Activated B cell treated with CpG ODN at 0.5 μM for 24 hours (primary cell): Measurements from ENCODE around the gene COL4A3. TPM values are rescaled to one million over a fixed set of nuclear protein-coding genes. Genes with fewer than 3 reads are reported as not detected.
"Not testable (repeated sequence)": the region's sequence is repeated elsewhere in the genome, so short reads cannot be mapped to it uniquely, and the experiment has no call there.

Source experiments
- ATAC-seq: fragments of 200-7000 bp; cut with Tn5 transposase; one replicate; pipeline ENCODE4 v1.10.0; 2021; ENCODE audit warnings: low read depth, mild to moderate bottlenecking, moderate library complexity
- CTCF ChIA-PET: fragments of 350-600 bp; sonication (Branson Sonifier 250); formaldehyde crosslinking; loops from one replicate; lab custom pipeline; 2021; ENCODE audit warnings: antibody characterized with exemption; lab: Charles Lee
- POLR2A ChIA-PET: fragments of 350-600 bp; sonication (Branson Sonifier 250); formaldehyde crosslinking; loops from one replicate; lab custom pipeline; 2021; ENCODE audit warnings: antibody characterized with exemption; lab: Charles Lee
- DNase-seq: peaks from one replicate; pipeline ENCODE4 v3.0.0; 2022
- H3K27ac Mint-ChIP-seq: one replicate; pipeline ENCODE4 v1.8.0; 2020; ENCODE audit warnings: mixed read lengths
- H3K27me3 Mint-ChIP-seq: one replicate; pipeline ENCODE4 v1.8.0; 2021; ENCODE audit warnings: mixed read lengths
- H3K36me3 Mint-ChIP-seq: one replicate; pipeline ENCODE4 v1.8.0; 2021; ENCODE audit warnings: low read depth, mixed read lengths
- H3K4me1 Mint-ChIP-seq: one replicate; pipeline ENCODE4 v1.8.0; 2021; ENCODE audit warnings: mixed read lengths
- H3K4me3 Mint-ChIP-seq: one replicate; pipeline ENCODE4 v1.8.0; 2020; ENCODE audit warnings: mild to moderate bottlenecking, mixed read lengths
- H3K9me3 Mint-ChIP-seq: one replicate; pipeline ENCODE4 v1.8.0; 2020; ENCODE audit warnings: mixed read lengths
- intact Hi-C: fragments of 100-400 bp; cut with micrococcal nuclease; formaldehyde crosslinking; loops from one replicate; pipeline ENCODE4 v1.15.1; 2024
- total RNA-seq: library from RNA; stranded (reverse); gene quantifications from 2 replicates; pipeline ENCODE4 v1.2.3, GENCODE V29; 2022
- TF ChIP-seq, protein P1 (sequence below): fragments of 200-600 bp; IDR thresholded peaks from one replicate; pipeline ENCODE4 v1.8.0; 2022; ENCODE audit warnings: antibody characterized with exemption, mild to moderate bottlenecking

The COL4A3 gene
- total RNA-seq, 1 donor from 2014 or later, result 18.3 TPM

DNA sequence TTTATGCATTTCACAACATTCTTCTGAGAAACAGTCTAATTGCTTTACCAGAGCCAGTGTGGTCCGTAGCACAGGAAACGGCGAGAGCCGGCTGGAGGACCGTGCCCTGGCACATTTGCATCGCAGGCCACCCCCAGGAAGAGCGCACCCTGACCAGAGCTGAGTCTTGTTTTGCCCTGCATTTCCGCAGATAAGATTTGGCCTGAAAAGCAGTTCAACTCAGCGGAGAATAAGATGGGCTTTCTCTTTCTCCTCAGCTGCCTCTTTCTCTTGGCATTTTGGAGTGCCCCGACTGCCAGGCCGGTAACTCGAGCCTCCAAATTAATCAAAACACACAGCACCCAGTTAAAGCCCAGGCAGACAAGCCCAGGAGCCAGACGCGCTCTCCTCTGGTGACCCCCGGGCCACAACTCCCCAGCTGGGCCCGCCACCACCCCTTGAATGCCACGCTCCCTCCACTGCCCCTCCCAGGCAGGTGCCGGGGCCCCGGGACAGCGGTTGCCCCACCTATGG is 883 bp upstream of the COL4A3 start:
- Mint-ChIP-seq H3K27ac (peak overlapping the region; percentile 89), H3K27me3 (peaks cover 5% of the 10 kb centered on the region), H3K36me3 (peaks cover 21% of the 10 kb centered on the region), H3K9me3 (peaks cover 3% of the 10 kb centered on the region), H3K4me3 (peak overlapping the region; percentile 87), H3K4me1 (peaks cover 44% of the 10 kb centered on the region)
- TF ChIP-seq, protein P1, sequence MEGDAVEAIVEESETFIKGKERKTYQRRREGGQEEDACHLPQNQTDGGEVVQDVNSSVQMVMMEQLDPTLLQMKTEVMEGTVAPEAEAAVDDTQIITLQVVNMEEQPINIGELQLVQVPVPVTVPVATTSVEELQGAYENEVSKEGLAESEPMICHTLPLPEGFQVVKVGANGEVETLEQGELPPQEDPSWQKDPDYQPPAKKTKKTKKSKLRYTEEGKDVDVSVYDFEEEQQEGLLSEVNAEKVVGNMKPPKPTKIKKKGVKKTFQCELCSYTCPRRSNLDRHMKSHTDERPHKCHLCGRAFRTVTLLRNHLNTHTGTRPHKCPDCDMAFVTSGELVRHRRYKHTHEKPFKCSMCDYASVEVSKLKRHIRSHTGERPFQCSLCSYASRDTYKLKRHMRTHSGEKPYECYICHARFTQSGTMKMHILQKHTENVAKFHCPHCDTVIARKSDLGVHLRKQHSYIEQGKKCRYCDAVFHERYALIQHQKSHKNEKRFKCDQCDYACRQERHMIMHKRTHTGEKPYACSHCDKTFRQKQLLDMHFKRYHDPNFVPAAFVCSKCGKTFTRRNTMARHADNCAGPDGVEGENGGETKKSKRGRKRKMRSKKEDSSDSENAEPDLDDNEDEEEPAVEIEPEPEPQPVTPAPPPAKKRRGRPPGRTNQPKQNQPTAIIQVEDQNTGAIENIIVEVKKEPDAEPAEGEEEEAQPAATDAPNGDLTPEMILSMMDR, result no peak
- ATAC-seq, result peak; percentile 30
- DNase-seq, result no peak
- CTCF ChIA-PET, result interaction anchor here (1.9 kb wide), 1 partner anchor 73 kb away, joined by 4 read pairs; no protein-coding TSS in a partner anchor
- POLR2A ChIA-PET, result interaction anchor here (0.6 to 1.4 kb wide), 3 partner anchors 12 to 222 kb away, joined by 3 to 10 read pairs (median 3); no protein-coding TSS in a partner anchor
- intact Hi-C loops, result loop anchor here (1.0 to 5.0 kb wide), 2 partner anchors 13 to 299 kb away; no protein-coding TSS in a partner anchor

DNA sequence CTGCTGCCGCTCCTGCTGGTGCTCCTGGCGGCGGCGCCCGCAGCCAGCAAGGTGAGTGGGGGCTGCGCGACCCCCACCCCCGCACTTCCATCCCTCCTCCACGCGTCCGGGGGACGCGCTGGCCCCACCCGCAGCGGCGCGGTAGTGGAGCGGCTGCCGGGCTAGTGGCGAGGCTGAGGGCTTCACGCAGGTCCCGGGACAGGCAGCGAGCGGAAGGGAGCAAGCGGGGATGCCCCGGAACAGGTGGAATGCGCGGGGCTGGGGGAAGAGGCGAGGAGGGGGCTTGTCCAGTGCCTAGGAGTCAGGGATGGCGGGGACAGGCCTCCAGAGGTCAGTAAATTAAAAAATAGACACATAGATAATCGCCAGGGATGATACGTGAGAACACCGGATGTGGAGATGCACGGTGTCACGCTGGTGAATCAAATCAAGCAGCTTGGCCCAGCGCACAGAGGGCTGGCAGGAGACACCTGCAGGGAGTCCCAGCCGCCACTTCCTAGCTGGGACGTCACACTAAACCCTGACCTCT is 403 bp downstream of the COL4A3 start:
- peak overlapping the region; percentile 87 for H3K4me3 Mint-ChIP-seq
- H3K36me3 Mint-ChIP-seq, result peaks cover 13% of the 10 kb centered on the region
- peaks cover 5% of the 10 kb centered on the region for H3K27me3 Mint-ChIP-seq
- ChIA-PET CTCF (no interaction called here), POLR2A (interaction anchor here (0.6 to 1.0 kb wide), 2 partner anchors 14 to 180 kb away, joined by 3 to 6 read pairs; no protein-coding TSS in a partner anchor)
- TF ChIP-seq, protein P1, result no peak
- H3K27ac Mint-ChIP-seq, result peak overlapping the region; percentile 77
- H3K4me1 Mint-ChIP-seq, result peaks cover 44% of the 10 kb centered on the region
- DNase-seq (peak; percentile 46), ATAC-seq (peak; percentile 64)
- H3K9me3 Mint-ChIP-seq, result no peaks in the 10 kb centered on the region
- intact Hi-C loops, result loop anchor here (1.0 to 5.0 kb wide), 6 partner anchors 22 to 372 kb away; partner anchors contain the start of gene MFF

DNA sequence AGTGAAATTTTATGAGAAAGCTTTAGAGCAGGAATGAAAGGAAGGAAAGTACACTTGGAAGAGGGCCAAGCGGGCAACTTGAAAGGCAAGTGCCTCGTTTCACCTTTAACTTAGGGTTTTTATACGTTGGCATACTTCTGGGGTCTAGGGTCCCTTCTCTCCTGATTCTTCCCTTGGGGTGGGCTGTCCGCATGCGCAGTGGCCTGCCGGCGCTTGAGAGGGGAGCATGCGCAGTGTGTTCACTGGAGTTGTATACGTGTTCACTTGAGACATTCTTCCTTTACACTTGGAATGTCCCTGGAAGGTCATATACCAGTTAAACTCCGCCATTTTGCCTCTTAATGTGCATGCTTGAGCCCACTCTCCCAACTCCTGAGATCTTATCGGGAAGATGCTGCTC is 7.4 kb downstream of the COL4A3 start:
- CTCF ChIA-PET, intact Hi-C loops, H3K4me1 Mint-ChIP-seq, POLR2A ChIA-PET, ATAC-seq, H3K27me3 Mint-ChIP-seq, H3K9me3 Mint-ChIP-seq, H3K27ac Mint-ChIP-seq, DNase-seq, H3K36me3 Mint-ChIP-seq, H3K4me3 Mint-ChIP-seq: not testable (repeated sequence)

DNA sequence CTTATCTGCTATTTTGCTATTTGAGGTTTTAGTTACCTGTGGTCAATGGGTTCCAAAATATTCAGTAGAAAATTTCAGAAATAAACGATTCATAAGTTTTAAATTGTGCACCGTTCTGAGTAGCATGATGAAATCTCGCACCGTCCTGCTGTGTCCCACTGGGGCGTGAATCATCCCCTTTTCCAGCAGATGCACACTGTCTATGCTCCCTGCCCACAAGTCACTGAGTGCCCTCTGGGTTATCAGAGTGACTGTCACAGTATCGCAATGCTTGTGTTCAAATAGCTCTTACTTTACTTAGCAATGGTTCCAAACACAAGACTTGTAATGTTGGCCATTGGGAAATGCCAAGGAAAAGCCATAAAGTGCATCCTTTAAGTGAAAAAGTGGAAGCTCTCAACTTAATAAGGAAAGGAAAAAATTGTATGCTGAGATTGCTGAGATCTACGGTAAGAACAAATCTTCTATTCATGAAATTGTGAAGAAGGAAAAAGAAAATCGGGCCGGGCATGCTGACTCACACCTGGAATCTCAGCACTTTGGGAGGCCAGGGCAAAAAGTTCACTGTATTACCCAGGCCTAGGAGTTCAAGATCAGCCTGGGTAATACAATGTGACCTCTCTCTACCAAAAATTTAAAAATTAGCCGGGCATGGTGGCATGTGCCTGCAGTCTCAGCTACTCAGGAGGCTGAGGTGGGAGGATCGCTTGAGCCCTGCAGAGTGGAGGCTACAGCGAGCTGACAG is 13.3 kb downstream of the COL4A3 start:
- H3K4me1 Mint-ChIP-seq, result no peaks in the 10 kb centered on the region
- intact Hi-C loops, result no loop called here
- ChIA-PET CTCF (no interaction called here), POLR2A (no interaction called here)
- ATAC-seq, result no peak
- TF ChIP-seq, protein P1, result no peak
- no peak overlapping the region for H3K27ac Mint-ChIP-seq
- peaks cover 3% of the 10 kb centered on the region for H3K36me3 Mint-ChIP-seq
- DNase-seq, result no peak
- H3K4me3 Mint-ChIP-seq, result no peak overlapping the region
- no peaks in the 10 kb centered on the region for H3K9me3 Mint-ChIP-seq
- H3K27me3 Mint-ChIP-seq, result no peaks in the 10 kb centered on the region

DNA sequence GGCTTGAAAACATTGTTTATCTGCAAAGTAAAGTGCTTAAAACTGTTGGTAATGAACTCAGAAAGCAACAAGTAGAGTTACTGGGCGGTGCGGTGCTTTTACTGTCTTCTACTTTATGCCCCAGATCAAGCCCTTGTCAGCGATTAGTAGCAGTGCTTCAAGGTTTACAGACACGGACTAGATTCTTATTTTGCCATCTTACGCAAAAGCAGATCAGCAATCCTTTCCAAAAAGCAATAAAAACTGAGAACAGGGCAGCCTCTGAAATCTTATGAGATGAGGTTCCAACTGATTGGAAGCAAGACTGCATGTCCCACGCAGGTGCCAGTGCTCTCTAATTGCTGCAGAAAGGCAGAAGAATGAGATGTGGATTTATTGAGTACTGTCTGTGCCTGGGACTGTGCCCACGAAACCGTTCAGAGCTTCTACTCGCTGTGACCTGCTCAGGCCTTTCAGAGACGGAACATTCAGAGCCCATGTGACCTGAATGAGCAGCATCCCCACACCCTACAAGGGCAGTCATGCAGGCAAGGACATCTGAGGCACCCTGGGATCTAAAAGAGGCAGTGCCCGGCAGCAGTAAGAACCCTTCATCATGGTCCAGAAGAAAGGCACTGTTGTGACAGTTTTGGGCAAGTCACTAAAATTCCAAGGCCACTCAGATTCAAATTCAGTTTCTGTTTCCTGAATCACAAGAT is 15.7 kb downstream of the COL4A3 start:
- Mint-ChIP-seq H3K27me3 (no peaks in the 10 kb centered on the region), H3K4me1 (peaks cover 2% of the 10 kb centered on the region), H3K36me3 (peaks cover 3% of the 10 kb centered on the region), H3K27ac (no peak overlapping the region), H3K4me3 (no peak overlapping the region), H3K9me3 (no peaks in the 10 kb centered on the region)
- DNase-seq, result no peak
- CTCF ChIA-PET, result no interaction called here
- ATAC-seq, result no peak
- intact Hi-C loops, result no loop called here
- TF ChIP-seq, protein P1, result no peak
- POLR2A ChIA-PET, result no interaction called here
